EH (cell line): ENCODE results near the gene PUS7L.
A peak's percentile ranks its signal among the peaks of the same experiment; 100 is the strongest.
"Not testable (repeated sequence)": the region's sequence is repeated elsewhere in the genome, so short reads cannot be mapped to it uniquely, and the experiment has no call there.

Source experiments
- DNase-seq: peaks from one replicate; pipeline ENCODE4 v3.0.0-alpha.2; 2015; ENCODE audit warnings: low read depth

PUS7L gene, protein sequence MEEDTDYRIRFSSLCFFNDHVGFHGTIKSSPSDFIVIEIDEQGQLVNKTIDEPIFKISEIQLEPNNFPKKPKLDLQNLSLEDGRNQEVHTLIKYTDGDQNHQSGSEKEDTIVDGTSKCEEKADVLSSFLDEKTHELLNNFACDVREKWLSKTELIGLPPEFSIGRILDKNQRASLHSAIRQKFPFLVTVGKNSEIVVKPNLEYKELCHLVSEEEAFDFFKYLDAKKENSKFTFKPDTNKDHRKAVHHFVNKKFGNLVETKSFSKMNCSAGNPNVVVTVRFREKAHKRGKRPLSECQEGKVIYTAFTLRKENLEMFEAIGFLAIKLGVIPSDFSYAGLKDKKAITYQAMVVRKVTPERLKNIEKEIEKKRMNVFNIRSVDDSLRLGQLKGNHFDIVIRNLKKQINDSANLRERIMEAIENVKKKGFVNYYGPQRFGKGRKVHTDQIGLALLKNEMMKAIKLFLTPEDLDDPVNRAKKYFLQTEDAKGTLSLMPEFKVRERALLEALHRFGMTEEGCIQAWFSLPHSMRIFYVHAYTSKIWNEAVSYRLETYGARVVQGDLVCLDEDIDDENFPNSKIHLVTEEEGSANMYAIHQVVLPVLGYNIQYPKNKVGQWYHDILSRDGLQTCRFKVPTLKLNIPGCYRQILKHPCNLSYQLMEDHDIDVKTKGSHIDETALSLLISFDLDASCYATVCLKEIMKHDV

DNA sequence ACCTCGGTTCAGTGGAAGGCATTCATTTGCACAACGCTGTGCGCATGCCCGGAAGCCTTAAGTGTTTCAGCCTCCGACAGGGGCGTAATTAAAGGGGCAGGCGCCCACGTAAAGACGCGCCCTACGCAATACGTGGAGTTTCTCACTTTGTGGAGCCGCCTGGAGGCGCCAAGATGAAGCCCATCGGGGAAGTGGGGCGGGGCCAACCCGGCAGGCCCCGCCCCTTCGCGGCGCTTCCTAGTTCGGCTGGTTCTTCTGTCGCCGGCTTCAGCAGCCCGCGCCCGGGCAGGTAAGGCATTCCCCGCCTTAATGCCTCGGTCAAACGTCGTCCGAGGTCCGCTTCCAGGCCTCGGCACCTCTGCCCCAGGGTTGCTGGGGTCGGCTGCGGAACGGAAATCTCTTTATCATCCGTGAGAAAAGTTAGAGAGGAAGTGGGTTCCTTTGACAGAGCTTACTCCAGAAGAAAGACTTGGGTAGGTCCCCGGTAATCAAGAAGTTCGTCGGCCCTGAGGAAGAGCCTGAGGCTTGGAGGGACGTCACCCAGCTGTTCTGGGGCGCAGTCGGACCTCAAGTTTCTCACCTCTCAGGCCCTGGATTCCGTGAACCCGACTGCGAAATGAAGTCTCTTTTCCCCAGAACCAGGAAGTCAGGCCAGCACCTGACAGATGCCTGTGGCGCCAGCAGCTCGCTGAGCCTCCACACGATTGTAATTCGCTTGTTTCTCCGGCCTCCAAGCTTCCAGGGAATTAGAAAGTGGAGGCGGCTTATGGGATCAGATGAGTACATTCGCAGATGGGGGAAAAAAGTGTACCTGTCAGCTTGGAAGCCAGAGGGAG is at the start of gene PUS7L, which contains the start of gene IRAK4:
Gene PUS7L, minus strand, starts transcription at position 63 of the 836 bp plus-strand sequence. CDS start 3,545 bp downstream, outside the sequence.
Gene IRAK4, plus strand, starts transcription at position 224 of the 836 bp plus-strand sequence. CDS start 9,161 bp downstream, outside the sequence.
- DNase-seq = peak; percentile 97

- no peak for DNase-seq
These were observed 48.8 kb upstream of the PUS7L start for GRCh38 chr12:43807386-43807785.

- DNase-seq = no peak
These were observed 48.1 kb upstream of the PUS7L start for GRCh38 chr12:43806737-43807072.

DNA sequence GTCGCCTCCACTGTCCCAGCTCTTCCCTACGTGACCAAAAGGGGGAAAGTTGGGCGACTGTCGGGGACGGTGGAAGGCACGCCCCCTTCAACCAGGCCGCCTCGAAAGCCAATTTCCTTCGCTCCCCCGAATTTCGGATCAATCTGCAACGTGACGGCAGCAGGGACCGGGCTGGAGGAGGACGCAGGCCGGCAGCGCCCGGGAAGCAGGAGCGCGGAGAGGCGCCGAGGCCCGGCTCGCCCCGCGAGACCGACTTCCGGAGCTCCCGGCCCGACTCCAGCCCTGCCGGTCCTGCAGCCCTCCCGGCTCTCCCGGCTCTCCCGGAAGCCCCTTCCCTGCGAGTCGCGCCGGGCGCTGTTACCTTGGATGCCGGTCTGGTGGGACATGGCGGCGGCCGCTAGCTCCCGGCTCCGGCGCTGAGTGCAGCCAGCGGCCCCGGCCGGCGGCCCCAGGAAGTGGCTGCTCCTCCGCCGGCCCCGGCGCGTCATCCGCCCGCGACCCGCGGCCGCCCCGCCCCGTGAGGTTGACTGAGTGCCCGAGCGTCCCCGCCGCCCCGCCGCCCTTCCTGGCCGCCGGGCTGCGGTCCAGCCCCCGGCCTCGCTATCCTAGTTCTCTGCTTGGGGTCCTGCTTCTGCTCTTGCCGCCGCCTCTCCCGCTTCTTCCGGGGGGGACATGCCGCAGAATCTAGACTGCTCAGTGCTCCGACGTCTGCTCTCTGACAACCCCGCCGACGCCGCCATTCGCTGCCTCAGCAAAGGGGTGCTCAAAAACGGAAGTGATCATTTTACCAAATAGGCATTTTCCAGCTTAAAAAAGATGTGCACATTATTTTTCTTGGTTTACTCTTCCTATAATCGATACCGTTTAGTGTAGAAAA is 47.5 kb upstream of the PUS7L start, which contains the start of gene TWF1:
Gene TWF1, minus strand, starts transcription at position 458 of the 877 bp plus-strand sequence. Its CDS starts 72 bp downstream, at position 386.
- DNase-seq = peak; percentile 84

- no peak for DNase-seq
These were observed 46.7 kb upstream of the PUS7L start for GRCh38 chr12:43805149-43805859.

GRCh38 chr12:43797561-43798217 is 39.1 kb upstream of the PUS7L start:
- no peak for DNase-seq

- no peak for DNase-seq
These were observed 37.2 kb upstream of the PUS7L start for GRCh38 chr12:43795716-43796280.

DNA sequence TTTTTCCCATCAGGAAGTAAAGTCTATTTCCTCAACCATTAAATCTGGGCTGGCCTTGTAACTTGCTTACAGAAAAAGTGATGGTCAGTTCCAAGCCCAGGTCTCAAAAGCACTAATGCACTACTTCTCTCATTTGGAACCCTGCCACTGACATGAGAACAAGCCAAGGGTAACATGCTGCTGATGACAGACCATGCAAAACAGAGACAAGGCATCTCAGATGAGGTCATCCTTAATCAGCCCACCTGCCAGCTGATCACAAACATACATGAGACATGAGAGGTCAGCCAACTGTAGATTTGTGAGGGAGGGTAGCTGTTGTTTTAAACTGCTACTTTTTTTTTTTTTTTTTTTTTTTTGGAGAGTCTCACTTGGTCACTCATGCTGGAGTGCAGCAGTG is 31.4 kb upstream of the PUS7L start:
- DNase-seq = peak; percentile 22

DNA sequence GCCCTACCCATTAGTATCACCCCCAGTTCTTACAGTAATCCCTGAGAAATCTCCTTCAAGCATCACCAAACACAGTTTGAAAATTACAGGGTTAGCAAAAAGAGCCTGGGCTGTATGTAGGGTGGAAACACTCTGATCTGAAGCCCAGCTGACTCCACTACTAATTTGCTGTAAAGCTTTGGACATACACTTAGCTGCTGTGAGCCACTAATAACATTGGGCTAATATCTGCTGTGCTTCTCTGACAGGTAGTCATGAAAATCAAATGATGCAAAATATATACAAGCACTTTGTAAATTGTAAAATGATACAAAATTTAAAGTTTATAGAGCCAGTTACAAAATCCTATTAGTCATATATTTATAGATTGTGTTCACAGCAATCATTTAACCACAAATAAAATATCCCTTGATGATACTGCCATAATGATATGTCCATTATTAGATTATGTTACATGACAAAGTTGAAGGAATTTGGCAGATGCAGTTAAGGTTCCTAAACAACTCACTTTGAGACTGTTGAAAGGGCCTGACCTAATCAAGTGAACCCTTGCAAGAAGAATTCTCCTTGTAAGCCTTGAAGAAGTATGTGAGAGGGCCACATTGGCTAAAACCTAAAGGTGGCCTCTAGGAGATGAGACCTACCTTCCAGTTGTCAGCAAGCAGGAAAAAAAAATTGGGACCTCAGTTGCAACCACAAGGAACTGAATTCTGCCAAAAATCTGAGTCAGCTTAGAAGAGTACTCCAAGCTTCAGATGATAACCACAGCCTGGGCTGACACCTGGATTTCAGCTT is 28.5 kb upstream of the PUS7L start:
- no peak for DNase-seq

DNA sequence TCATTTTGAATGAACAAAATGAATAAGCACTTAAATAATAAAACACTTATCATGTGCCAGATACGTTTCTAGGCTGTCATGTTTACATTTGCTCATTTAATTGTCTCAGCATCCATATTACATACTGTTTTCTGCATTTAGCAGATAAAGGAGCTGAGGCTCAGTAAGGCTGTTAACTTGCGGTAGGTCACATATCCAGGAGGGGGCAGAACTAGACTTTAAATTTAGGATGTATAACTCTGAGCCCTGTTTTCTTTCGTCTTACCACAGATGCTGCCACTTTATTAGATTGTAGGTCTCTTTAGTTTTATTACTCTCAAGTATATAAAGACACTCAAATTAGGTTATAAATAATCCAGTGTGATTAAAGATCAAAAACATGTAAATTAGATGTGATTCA is 17.9 kb upstream of the PUS7L start:
- DNase-seq = peak; percentile 46

DNA sequence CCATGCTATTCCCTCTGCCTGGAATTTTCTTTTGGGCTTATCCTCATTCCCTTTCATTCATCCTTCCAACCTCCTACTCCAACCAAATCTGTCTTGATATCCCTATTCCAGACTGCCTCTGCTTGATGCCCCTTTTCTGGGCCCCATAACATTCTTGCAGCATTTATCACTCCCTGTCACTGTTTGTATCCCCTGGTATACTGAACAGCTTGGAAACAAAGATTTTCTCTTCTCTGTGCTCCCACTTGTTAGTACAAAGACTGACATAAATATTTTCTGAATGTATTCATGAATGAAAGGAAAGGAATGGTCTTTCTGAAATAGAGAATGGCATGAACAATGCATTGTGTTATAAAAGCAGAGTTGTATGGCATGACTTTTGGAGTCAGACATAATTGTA is 7.7 kb upstream of the PUS7L start:
- peak; percentile 42 for DNase-seq

- DNase-seq = no peak
These were observed 5.9 kb upstream of the PUS7L start for GRCh38 chr12:43764528-43764927.

GRCh38 chr12:43763769-43764168 is 5.2 kb upstream of the PUS7L start:
- DNase-seq = peak; percentile 18

GRCh38 chr12:43762596-43762995 is 4.0 kb upstream of the PUS7L start:
- no peak for DNase-seq

DNA sequence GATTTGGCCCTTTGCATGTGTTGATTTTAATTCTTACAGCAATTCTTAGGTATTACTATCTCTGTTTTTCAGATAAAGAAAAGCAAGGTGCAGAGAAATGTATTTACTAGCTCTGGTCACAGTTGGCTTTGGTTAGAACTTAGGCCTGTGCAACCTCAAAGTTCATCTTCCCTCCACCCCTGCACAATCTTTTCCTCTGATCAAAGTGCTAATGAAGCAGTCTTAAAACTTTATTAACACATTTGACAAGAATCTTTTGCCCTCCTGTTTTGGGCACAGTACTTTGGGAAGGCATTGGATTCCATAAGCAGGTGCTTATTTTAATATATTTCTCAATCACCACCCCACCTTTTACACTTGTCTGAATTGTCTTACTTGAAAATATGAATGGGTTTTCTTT is 2.9 kb upstream of the PUS7L start:
- no peak for DNase-seq

- DNase-seq = no peak
These were observed 1.8 kb upstream of the PUS7L start for GRCh38 chr12:43760396-43760795.

- peak; percentile 47 for DNase-seq
These were observed 303 bp downstream of the PUS7L start for GRCh38 chr12:43758247-43758727.

GRCh38 chr12:43754015-43754414 is 4.6 kb downstream of the PUS7L start:
- DNase-seq = no peak

DNA sequence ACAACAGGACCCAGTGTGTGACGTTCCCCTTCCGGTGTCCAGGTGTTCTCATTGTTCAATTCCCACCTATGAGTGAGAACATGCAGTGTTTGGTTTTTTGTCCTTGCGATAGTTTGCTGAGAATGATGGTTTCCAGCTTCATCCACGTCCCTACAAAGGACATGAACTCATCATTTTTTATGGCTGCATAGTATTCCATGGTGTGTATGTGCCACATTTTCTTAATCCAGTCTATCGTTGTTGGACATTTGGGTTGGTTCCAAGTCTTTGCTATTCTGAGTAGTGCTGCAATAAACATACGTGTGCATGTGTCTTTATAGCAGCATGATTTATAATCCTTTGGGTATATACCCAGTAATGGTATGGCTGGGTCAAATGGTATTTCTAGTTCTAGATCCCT is 7.2 kb downstream of the PUS7L start:
- not testable (repeated sequence) for DNase-seq
